ENCODE data around the gene KRAS.

KRAS gene

GRCh38 chr12:25254271-25254880 lies 3.6 kb upstream of the KRAS start:
- no peak for TF ChIP-seq CTCF (conservative IDR thresholded peaks at IDR 0.05)
- no peak overlapping the region for H3K27ac ChIP-seq

- no peak overlapping the region for H3K27ac ChIP-seq
- no peak for TF ChIP-seq CTCF (conservative IDR thresholded peaks at IDR 0.05)
Measured at GRCh38 chr12:25253371-25254068, 2.8 kb upstream of the KRAS start.

- H3K27ac ChIP-seq = no peak overlapping the region
- TF ChIP-seq CTCF (conservative IDR thresholded peaks at IDR 0.05) = no peak
Measured at GRCh38 chr12:25252946-25253345, 2.2 kb upstream of the KRAS start.

GRCh38 chr12:25251769-25252168 lies 1.0 kb upstream of the KRAS start:
- TF ChIP-seq CTCF (conservative IDR thresholded peaks at IDR 0.05) = no peak
- H3K27ac ChIP-seq = peak overlapping the region; percentile 90

- no peak for TF ChIP-seq CTCF (conservative IDR thresholded peaks at IDR 0.05)
Measured at GRCh38 chr12:25249931-25250738, 594 bp downstream of the KRAS start.

GRCh38 chr12:25248732-25249131 lies 2.0 kb downstream of the KRAS start:
- no peak for TF ChIP-seq CTCF (conservative IDR thresholded peaks at IDR 0.05)
- H3K27ac ChIP-seq = peak overlapping the region; percentile 90

More at GRCh38 chr12:25249931-25250738, 594 bp downstream of the KRAS start:
- peak overlapping the region; percentile 90 for H3K27ac ChIP-seq

GRCh38 chr12:25248137-25248536 lies 2.6 kb downstream of the KRAS start:
- TF ChIP-seq CTCF (conservative IDR thresholded peaks at IDR 0.05) = no peak
- no peak overlapping the region; the same call in 1 of the 2 replicates for H3K27ac ChIP-seq
